Activated naive CD8-positive, alpha-beta T cell (primary cell): Measurements from ENCODE around the gene NALCN.

ENCODE experiments used
- H3K27ac Mint-ChIP-seq: one replicate; pipeline ENCODE4 v1.8.0; 2021; ENCODE audit warnings: mixed read lengths
- H3K27me3 Mint-ChIP-seq: one replicate; pipeline ENCODE4 v1.8.0; 2021; ENCODE audit warnings: mixed read lengths
- H3K36me3 Mint-ChIP-seq: one replicate; pipeline ENCODE4 v1.8.0; 2021; ENCODE audit warnings: mixed read lengths
- H3K4me1 Mint-ChIP-seq: one replicate; pipeline ENCODE4 v1.8.0; 2021; ENCODE audit warnings: low read depth, mixed read lengths
- H3K4me3 Mint-ChIP-seq: one replicate; pipeline ENCODE4 v1.8.0; 2021; ENCODE audit warnings: mild to moderate bottlenecking, mixed read lengths
- H3K9me3 Mint-ChIP-seq: one replicate; pipeline ENCODE4 v1.8.0; 2021; ENCODE audit warnings: low read depth, mixed read lengths

Gene NALCN

DNA sequence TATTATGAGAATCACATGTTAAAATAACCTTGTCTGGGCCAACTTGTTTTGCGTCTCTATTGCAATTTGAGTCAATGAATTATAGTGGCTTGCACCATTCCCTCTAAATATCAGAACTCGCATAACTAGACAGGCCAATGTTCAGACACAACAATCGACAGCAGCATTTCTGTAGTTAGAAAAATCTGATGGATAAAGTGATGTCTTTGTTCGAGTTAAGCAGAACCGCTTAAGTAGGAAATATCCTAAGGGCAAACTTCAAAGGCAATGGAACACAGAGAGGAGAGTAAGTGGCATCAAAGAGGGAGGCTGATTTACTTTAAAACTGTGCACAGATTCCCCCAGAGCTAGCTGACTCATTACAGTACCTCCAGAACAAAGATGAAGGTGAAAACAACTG lies 333.9 kb downstream of the NALCN start:
- no peak overlapping the region for H3K27ac Mint-ChIP-seq

DNA sequence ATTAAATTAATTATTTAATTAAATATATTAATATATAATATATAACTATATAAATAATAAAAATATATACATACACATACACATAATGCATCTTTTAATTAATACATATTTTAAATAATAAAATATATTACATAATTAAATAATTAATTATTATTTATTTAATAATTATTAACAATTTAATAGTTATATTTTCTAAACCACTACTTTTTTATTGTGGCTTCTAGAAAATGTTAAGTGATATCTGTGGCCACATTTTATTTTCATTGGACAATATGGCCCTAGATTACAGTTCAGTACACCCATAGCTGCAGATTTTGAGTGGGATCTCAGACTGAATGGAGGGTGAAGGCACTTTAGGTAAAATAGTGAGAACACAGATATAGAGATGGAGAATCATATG lies 335.7 kb downstream of the NALCN start:
- H3K4me3 Mint-ChIP-seq = no peak overlapping the region
- no peak overlapping the region for H3K27ac Mint-ChIP-seq
- H3K4me1 Mint-ChIP-seq = no peaks in the 10 kb centered on the region
- peaks cover 7% of the 10 kb centered on the region for H3K27me3 Mint-ChIP-seq
- no peaks in the 10 kb centered on the region for H3K36me3 Mint-ChIP-seq
- no peaks in the 10 kb centered on the region for H3K9me3 Mint-ChIP-seq

More for the DNA sequence above, 333.9 kb downstream of the NALCN start:
- no peaks in the 10 kb centered on the region for H3K9me3 Mint-ChIP-seq
- no peaks in the 10 kb centered on the region for H3K4me1 Mint-ChIP-seq
- no peaks in the 10 kb centered on the region for H3K36me3 Mint-ChIP-seq
- no peak overlapping the region for H3K4me3 Mint-ChIP-seq
- peaks cover 7% of the 10 kb centered on the region for H3K27me3 Mint-ChIP-seq

DNA sequence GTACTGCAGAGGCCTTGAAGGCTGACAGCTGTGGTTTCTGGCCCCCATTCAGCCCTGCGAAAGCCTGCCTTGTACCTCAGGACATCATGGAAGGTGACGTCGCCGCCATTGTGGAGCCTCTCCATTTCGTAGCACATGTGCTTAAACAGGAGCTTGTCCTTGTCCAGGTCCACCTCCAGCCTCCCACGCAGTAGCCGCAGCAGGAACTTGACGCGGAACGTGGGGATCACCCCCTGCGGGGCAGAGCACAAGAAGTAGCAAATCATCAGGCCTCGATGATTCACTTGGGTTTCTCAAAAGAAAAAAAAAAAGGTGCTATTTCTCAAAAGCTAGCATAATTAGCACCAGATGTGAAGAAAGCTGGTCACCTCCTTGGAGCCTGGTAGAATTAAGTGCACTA lies 351.0 kb downstream of the NALCN start:
- H3K4me3 Mint-ChIP-seq = no peak overlapping the region
- no peaks in the 10 kb centered on the region for H3K36me3 Mint-ChIP-seq
- H3K9me3 Mint-ChIP-seq = peaks cover 3% of the 10 kb centered on the region
- H3K4me1 Mint-ChIP-seq = no peaks in the 10 kb centered on the region
- H3K27me3 Mint-ChIP-seq = peaks cover 11% of the 10 kb centered on the region
- H3K27ac Mint-ChIP-seq = no peak overlapping the region

DNA sequence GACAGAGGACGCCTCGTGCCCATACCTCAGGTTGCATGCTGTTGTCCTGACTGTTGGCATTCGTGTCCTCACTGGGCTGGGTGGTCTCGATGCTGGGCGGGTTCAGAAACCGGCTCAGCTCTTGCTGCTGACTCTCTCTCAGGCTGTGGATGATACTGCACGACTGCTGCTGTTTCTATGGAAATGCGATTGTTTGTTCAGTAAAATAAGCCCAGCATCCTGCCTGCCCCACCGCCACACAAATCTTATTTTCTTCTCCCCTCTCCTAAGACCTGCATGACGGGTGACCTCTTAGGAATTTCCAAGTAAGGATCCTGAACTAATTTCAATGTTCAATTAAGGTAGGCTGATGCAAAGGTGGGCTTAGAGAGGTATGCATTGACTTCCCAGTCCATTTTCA lies 356.5 kb downstream of the NALCN start:
- peaks cover 14% of the 10 kb centered on the region for H3K27me3 Mint-ChIP-seq
- H3K4me1 Mint-ChIP-seq = peaks cover 6% of the 10 kb centered on the region
- no peak overlapping the region for H3K4me3 Mint-ChIP-seq
- H3K9me3 Mint-ChIP-seq = no peaks in the 10 kb centered on the region
- H3K36me3 Mint-ChIP-seq = no peaks in the 10 kb centered on the region
- no peak overlapping the region for H3K27ac Mint-ChIP-seq

DNA sequence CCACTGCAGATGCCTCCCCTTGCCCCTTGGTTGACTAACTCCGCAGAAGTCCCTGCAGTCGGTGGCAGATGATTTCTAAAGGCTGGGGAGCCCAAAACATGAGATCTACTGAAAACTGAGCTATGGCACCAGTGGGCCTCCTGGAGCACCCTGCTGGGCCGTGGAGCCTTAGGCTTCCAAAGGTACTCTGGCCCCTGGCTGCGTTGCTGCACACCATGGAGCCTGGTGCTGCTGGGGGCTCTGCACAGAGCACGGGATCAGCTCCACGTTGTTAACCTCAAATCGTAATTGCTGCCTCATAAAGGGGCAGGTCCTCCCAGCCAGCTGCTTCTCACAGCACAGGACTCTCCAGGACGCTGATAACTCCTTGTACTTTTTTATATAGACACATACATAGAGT lies 357.5 kb downstream of the NALCN start:
- no peaks in the 10 kb centered on the region for H3K9me3 Mint-ChIP-seq
- no peaks in the 10 kb centered on the region for H3K36me3 Mint-ChIP-seq
- no peak overlapping the region for H3K27ac Mint-ChIP-seq
- H3K4me3 Mint-ChIP-seq = no peak overlapping the region
- peaks cover 12% of the 10 kb centered on the region for H3K27me3 Mint-ChIP-seq
- peaks cover 6% of the 10 kb centered on the region for H3K4me1 Mint-ChIP-seq

DNA sequence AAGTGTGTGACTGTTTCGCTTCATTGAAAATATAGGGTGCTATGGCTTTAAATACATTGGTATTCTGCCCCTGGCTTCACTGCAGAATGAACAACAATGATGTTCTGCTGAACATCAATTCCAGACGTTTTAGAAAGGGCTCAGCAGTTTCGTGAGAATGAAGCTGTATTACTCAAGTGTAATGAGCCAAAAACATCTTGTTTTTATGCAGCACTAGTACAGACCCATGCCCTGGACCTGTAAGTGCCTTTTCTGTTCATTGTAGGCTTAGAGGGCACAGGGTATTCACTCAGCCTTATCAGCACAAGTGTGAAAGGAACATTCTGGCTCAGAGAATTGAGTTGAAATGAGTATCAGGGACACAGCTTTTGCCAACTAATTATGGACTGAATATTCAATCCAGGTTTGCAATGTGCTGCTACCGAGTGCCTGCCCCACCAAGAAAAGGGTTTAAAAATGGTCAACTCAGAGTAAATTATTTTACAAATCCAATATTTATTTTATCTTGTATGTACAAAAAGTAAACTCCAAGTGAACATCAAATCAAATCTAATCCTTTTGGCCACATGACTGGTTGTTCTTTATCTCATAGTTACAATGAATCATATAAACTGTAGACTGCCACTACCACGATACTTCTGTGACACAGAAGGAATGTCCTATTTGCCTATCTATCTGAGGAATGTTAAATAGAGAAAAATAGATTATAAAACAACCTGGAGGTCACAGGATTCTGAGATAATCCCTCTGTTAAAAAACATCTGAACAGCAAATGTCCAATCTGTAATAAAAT lies 362.8 kb downstream of the NALCN start:
- Mint-ChIP-seq H3K4me3 (no peak overlapping the region), H3K27me3 (no peaks in the 10 kb centered on the region), H3K36me3 (no peaks in the 10 kb centered on the region), H3K9me3 (no peaks in the 10 kb centered on the region), H3K4me1 (peaks cover 3% of the 10 kb centered on the region), H3K27ac (no peak overlapping the region)

DNA sequence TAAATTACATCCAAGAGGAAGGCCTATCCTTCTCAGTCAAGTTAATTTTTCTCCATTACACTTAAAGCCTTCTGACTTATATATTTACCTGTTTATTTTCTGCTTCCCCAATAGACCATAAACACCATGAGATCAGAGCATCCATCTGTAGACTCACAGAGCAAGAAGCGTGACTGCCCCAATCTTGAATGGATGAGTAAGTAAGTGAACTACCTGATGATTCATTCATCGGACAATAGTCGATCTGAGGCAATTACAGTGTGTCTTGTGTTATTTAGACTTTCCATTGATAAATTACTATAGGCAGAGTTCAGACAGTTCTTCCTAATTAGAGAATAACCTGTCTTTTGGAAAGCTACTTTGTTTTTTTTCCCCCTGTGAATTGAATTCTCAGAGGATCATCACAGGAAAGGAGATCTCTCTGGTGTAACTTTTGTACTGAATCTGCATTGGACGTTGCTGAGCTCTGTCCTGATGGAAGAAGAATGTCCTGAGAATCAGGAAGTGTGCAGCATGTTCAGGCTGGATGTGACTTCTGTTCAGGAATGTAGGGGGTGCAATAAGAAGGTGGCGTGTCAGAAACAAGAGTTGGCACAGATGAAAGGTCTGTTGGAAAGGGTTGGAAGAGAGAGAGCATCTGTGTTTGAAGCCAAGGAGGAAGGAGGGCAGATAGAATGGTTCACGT lies 367.0 kb downstream of the NALCN start:
- no peaks in the 10 kb centered on the region for H3K4me1 Mint-ChIP-seq
- no peak overlapping the region for H3K27ac Mint-ChIP-seq
- H3K4me3 Mint-ChIP-seq = no peak overlapping the region
- H3K9me3 Mint-ChIP-seq = peaks cover 5% of the 10 kb centered on the region
- peaks cover 2% of the 10 kb centered on the region for H3K36me3 Mint-ChIP-seq
- peaks cover 6% of the 10 kb centered on the region for H3K27me3 Mint-ChIP-seq

DNA sequence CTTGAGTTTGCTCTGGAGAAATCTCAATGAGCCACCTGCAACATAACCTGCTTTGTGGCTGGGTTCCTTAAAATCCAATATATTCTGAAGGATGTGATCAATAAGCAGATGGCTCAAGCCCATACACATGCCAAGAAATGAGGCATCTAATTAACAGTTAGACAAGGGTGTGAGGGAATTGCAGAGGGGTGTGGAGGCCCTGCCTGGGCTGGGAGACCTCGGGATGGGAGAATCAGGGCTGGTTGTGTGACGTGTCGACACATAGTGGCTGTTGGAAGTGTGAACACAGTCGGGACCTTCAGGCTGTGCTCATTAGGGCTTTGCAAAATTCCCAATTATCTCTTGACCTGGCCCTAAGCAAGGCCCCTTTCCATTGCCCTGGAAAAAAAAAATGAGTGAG lies 379.8 kb downstream of the NALCN start:
- Mint-ChIP-seq H3K9me3 (peaks cover 10% of the 10 kb centered on the region), H3K27me3 (peaks cover 12% of the 10 kb centered on the region), H3K27ac (no peak overlapping the region), H3K4me3 (no peak overlapping the region), H3K36me3 (no peaks in the 10 kb centered on the region), H3K4me1 (no peaks in the 10 kb centered on the region)

DNA sequence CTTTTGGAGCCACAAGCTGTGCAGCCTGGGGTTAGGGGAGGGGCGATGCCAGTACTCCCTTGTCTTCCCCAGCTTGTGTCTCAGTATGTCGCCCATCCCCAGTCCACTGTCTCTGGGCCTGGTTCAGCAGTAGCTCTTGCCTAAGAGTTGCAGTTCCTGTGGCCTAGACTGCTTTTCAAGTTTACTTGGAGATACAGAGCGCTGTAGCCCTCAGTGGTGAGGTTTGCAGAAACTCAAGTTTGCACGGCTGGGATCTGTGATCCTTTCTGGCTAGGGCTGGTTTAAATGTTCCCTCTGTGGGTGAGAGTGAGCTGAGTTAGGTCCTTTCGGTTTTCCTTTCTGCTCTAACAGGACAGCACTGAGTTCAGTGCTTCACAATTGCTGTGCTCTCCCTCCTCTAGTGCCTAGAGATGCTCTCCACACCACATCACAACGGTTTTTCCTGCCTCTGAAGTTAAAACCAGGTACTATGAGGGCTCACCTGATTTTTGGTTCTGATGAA lies 381.1 kb downstream of the NALCN start:
- no peak overlapping the region for H3K4me3 Mint-ChIP-seq
- H3K27ac Mint-ChIP-seq = no peak overlapping the region
- H3K27me3 Mint-ChIP-seq = peaks cover 12% of the 10 kb centered on the region
- H3K4me1 Mint-ChIP-seq = no peaks in the 10 kb centered on the region
- H3K36me3 Mint-ChIP-seq = no peaks in the 10 kb centered on the region
- H3K9me3 Mint-ChIP-seq = peaks cover 10% of the 10 kb centered on the region

DNA sequence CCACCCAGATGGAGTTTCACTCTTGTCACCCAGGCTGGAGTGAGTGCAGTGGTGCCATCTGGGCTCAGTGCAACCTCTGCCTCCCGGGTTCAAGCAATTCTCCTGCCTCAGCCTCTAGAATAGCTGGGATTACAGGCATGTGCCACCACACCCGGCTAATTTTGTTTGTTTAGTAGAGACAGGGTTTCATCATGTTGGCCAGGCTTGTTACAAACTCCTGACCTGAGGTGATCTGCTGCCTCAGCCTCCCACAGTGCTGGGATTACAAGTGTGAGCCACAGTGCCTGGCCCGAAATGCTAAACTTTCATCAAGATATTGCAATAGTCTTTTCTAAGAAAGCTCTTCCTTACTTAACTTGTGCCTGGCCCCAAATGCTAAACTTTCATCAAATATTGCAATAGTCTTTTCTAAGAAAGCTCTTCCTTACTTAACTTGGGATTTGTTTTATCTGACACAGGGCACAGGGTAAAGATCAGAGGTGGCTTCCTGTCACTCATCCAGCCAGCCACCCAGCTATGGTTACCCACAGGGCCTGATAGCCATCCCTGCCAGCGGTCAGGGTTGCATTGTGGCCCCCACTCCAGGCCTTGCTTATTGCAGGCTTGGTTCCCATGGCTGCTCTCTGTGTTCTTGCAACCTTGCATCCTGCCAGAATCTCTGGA lies 389.4 kb downstream of the NALCN start:
- Mint-ChIP-seq H3K4me1 (no peaks in the 10 kb centered on the region), H3K9me3 (no peaks in the 10 kb centered on the region), H3K4me3 (no peak overlapping the region), H3K36me3 (no peaks in the 10 kb centered on the region), H3K27ac (no peak overlapping the region), H3K27me3 (peaks cover 2% of the 10 kb centered on the region)

DNA sequence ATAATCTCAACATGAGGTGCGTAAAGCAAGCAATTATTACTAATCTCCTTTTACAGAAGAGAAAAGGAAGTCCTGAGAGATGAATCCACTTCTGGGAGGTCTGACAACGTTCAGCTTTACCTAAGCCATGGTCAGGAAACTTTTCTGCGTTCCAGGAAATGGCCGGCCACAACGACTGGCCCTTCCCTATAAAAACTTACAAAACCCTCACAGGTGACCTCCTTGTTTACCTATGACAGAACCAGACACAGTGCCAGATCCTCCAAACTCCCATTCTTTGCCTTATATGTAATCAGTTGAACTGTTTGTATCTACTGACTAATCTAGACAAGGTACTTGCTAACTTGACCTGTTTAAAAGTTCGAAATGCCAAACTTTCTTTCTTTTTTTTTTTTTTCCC lies 390.0 kb downstream of the NALCN start:
- Mint-ChIP-seq H3K4me1 (no peaks in the 10 kb centered on the region), H3K27ac (no peak overlapping the region), H3K4me3 (no peak overlapping the region), H3K27me3 (peaks cover 1% of the 10 kb centered on the region), H3K9me3 (no peaks in the 10 kb centered on the region), H3K36me3 (no peaks in the 10 kb centered on the region)

DNA sequence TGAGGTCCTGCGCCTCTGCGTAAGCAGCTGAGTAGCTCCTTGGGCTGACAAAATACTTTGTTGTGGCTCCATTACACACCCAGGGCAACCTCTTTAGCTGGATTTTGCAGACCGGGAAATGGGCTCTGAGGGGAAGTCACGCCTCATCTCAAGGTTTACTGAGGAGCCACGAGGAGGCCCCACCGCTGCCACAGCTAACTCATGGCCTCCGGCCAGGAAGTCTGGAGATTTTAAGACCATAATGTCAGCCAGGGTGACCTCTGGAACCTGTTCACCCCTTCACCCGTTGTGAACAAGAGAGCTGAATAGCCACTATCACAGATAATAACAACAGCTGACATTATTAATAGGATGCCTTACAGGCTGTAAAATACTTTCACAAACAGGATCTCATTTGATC lies 390.4 kb downstream of the NALCN start:
- Mint-ChIP-seq H3K4me3 (no peak overlapping the region), H3K27me3 (peaks cover 1% of the 10 kb centered on the region), H3K27ac (no peak overlapping the region), H3K36me3 (no peaks in the 10 kb centered on the region), H3K9me3 (no peaks in the 10 kb centered on the region), H3K4me1 (no peaks in the 10 kb centered on the region)

DNA sequence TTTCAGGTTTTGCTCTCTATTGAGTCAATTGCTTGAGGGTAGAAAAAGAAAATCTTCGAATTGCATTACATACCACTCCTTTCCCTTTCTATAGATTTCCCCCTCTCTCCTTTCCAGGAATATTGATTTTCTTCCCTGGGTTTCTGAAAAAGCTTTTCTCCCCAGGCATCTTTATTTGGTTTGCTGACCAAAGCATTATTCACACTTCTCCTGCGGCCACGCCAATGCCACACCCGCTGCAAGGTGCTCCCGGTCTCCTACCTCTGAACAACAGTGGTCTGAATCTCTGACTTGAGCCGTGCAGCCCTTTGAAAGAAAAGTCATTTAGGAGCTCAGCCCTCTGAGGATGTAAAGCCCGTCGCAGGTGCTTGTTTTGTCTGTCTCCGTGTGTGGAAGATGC lies 390.8 kb downstream of the NALCN start:
- Mint-ChIP-seq H3K9me3 (no peaks in the 10 kb centered on the region), H3K36me3 (no peaks in the 10 kb centered on the region), H3K27ac (no peak overlapping the region), H3K4me1 (no peaks in the 10 kb centered on the region), H3K4me3 (no peak overlapping the region), H3K27me3 (peaks cover 1% of the 10 kb centered on the region)

DNA sequence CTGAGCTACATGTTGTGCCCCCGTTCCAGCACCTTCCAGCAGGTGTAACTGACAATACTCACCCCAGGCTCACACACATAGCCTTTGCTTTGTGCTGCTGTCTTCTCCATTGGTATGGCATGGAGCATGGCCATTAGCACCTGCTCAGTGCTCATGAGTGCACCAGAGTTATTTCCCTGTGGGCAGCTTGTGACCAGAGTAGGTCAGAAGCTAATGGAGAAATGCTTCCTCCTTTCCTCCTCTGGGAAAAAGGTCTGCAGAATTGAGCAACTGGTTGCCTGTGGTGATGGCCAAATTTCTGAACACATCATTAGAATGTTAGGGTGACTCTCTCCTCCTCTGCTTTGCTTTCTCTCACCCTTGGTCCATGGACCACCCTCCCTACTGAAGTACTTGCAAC lies 397.2 kb downstream of the NALCN start:
- H3K27ac Mint-ChIP-seq = no peak overlapping the region
- H3K27me3 Mint-ChIP-seq = peaks cover 14% of the 10 kb centered on the region
- no peaks in the 10 kb centered on the region for H3K36me3 Mint-ChIP-seq
- H3K4me3 Mint-ChIP-seq = no peak overlapping the region
- H3K9me3 Mint-ChIP-seq = no peaks in the 10 kb centered on the region
- no peaks in the 10 kb centered on the region for H3K4me1 Mint-ChIP-seq

DNA sequence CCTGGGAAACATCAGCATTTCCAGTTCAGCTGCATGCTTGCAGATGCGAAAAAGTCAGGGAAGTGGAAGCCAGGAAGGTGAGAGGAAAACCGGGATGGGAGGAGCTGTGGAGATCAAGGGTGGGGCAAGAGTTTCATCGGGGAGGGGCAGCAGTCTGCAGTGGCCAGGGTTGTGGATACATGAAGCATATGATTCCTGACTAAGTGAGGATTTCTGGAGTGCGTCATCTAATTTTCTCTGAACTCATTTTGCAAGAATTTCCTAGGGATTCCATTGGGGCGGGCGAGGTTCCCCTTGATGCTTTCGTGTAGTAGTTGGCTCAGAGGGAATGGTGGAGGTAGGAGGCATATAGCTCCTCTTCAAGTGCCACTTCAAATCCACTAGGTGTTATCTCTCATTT lies 397.6 kb downstream of the NALCN start:
- H3K9me3 Mint-ChIP-seq = no peaks in the 10 kb centered on the region
- no peaks in the 10 kb centered on the region for H3K36me3 Mint-ChIP-seq
- no peak overlapping the region for H3K27ac Mint-ChIP-seq
- peaks cover 14% of the 10 kb centered on the region for H3K27me3 Mint-ChIP-seq
- H3K4me3 Mint-ChIP-seq = no peak overlapping the region
- H3K4me1 Mint-ChIP-seq = no peaks in the 10 kb centered on the region
